ENCODE data around the gene SHROOM4. TPM values are rescaled to one million over a fixed set of nuclear protein-coding genes. Genes with fewer than 3 reads are reported as not detected.

SHROOM4 gene
- polyA plus RNA-seq, 5 donors: 20.6 to 38.8 (median 33.6) TPM

GRCh38 chrX:50617183-50617582 lies 196.8 kb downstream of the SHROOM4 start:
- DNase-seq: no peak

GRCh38 chrX:50615570-50616158 lies 198.3 kb downstream of the SHROOM4 start:
- no peak for DNase-seq

GRCh38 chrX:50614460-50614859 lies 199.5 kb downstream of the SHROOM4 start:
- DNase-seq: no peak

GRCh38 chrX:50613846-50614245 lies 200.1 kb downstream of the SHROOM4 start:
- no peak for DNase-seq

- DNase-seq: no peak
Measured at GRCh38 chrX:50609796-50610195, 204.2 kb downstream of the SHROOM4 start.

GRCh38 chrX:50606300-50606950 lies 207.6 kb downstream of the SHROOM4 start:
- DNase-seq: no peak

GRCh38 chrX:50596056-50596455 lies 217.9 kb downstream of the SHROOM4 start:
- DNase-seq: no peak

GRCh38 chrX:50594788-50595187 lies 219.2 kb downstream of the SHROOM4 start:
- DNase-seq: no peak

GRCh38 chrX:50586980-50587379 lies 227.0 kb downstream of the SHROOM4 start:
- no peak for DNase-seq

- DNase-seq: no peak
Measured at GRCh38 chrX:50586407-50586806, 227.6 kb downstream of the SHROOM4 start.

- no peak for DNase-seq
Measured at GRCh38 chrX:50581405-50581804, 232.6 kb downstream of the SHROOM4 start.

GRCh38 chrX:50579955-50580354 lies 234.0 kb downstream of the SHROOM4 start:
- DNase-seq: peak; percentile 3 to 12

- no peak for DNase-seq
Measured at GRCh38 chrX:50577326-50577725, 236.7 kb downstream of the SHROOM4 start.

- no peak for DNase-seq
Measured at GRCh38 chrX:50567636-50568035, 246.4 kb downstream of the SHROOM4 start.

GRCh38 chrX:50565718-50566117 lies 248.3 kb downstream of the SHROOM4 start:
- no peak for DNase-seq

Other genes with a start within 250 kb of the SHROOM4 start
- gene BMP15, start 96.5 kb upstream of the SHROOM4 start, polyA plus RNA-seq (ENCODE audit: insufficient read depth in 1 of 5, insufficient read length in 5 of 5, low replicate concordance in 1 of 5): under 1 TPM in 2 of 5 donors, not detected in 3; 0.13 to 0.16 TPM